T-helper 17 cell (primary cell): ENCODE measurements around the gene NPEPPS. TPM values are rescaled to one million over a fixed set of nuclear protein-coding genes. Genes with fewer than 3 reads are reported as not detected.
"Not testable (repeated sequence)": the region's sequence is repeated elsewhere in the genome, so short reads cannot be mapped to it uniquely, and the experiment has no call there.

Experiments
- ATAC-seq: fragments of 150-1000 bp; cut with Tn5 transposase; 2 replicates; pipeline ENCODE4 v1.10.0; 2021; ENCODE audit warnings: mild to moderate bottlenecking, moderate library complexity
- DNase-seq, 3 donors: peaks; one replicate each; pipeline versions ENCODE4 v3.0.0 to v3.0.0-alpha.2; 2020 to 2021
- H3K9me3 ChIP-seq: one replicate; pipeline ENCODE4 v1.7.0; 2013; ENCODE audit warnings: low read length, mild to moderate bottlenecking; ENCODE audit not compliant: control insufficient read depth, poor library complexity, severe bottlenecking
- H3K27ac Mint-ChIP-seq: one replicate; pipeline ENCODE4 v1.8.0; 2022; ENCODE audit warnings: mild to moderate bottlenecking, moderate library complexity, mixed read lengths
- H3K27me3 Mint-ChIP-seq: one replicate; pipeline ENCODE4 v1.8.0; 2022; ENCODE audit warnings: mixed read lengths
- H3K36me3 Mint-ChIP-seq: one replicate; pipeline ENCODE4 v1.8.0; 2022; ENCODE audit warnings: low read depth, mixed read lengths
- H3K4me1 Mint-ChIP-seq: one replicate; pipeline ENCODE4 v1.8.0; 2022; ENCODE audit warnings: mild to moderate bottlenecking, mixed read lengths
- H3K4me3 Mint-ChIP-seq: one replicate; pipeline ENCODE4 v1.8.0; 2022; ENCODE audit warnings: mild to moderate bottlenecking, moderate library complexity, mixed read lengths
- total RNA-seq, 4 donors: library from RNA in 2 of 4; stranded (reverse) in 2 of 4; gene quantifications; one replicate each; pipeline ENCODE4 v1.2.3 and lab custom pipeline; 2022 to 2026

NPEPPS gene, protein sequence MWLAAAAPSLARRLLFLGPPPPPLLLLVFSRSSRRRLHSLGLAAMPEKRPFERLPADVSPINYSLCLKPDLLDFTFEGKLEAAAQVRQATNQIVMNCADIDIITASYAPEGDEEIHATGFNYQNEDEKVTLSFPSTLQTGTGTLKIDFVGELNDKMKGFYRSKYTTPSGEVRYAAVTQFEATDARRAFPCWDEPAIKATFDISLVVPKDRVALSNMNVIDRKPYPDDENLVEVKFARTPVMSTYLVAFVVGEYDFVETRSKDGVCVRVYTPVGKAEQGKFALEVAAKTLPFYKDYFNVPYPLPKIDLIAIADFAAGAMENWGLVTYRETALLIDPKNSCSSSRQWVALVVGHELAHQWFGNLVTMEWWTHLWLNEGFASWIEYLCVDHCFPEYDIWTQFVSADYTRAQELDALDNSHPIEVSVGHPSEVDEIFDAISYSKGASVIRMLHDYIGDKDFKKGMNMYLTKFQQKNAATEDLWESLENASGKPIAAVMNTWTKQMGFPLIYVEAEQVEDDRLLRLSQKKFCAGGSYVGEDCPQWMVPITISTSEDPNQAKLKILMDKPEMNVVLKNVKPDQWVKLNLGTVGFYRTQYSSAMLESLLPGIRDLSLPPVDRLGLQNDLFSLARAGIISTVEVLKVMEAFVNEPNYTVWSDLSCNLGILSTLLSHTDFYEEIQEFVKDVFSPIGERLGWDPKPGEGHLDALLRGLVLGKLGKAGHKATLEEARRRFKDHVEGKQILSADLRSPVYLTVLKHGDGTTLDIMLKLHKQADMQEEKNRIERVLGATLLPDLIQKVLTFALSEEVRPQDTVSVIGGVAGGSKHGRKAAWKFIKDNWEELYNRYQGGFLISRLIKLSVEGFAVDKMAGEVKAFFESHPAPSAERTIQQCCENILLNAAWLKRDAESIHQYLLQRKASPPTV
- total RNA-seq (100 to 1,000 TPM in 1 of 2 donors, 10 to 100 TPM in 1; 88.3 to 100 TPM), total RNA-seq (lab: John Stamatoyannopoulos, UW) (61.9 to 85.6 reads per million in 2 donors)

DNA sequence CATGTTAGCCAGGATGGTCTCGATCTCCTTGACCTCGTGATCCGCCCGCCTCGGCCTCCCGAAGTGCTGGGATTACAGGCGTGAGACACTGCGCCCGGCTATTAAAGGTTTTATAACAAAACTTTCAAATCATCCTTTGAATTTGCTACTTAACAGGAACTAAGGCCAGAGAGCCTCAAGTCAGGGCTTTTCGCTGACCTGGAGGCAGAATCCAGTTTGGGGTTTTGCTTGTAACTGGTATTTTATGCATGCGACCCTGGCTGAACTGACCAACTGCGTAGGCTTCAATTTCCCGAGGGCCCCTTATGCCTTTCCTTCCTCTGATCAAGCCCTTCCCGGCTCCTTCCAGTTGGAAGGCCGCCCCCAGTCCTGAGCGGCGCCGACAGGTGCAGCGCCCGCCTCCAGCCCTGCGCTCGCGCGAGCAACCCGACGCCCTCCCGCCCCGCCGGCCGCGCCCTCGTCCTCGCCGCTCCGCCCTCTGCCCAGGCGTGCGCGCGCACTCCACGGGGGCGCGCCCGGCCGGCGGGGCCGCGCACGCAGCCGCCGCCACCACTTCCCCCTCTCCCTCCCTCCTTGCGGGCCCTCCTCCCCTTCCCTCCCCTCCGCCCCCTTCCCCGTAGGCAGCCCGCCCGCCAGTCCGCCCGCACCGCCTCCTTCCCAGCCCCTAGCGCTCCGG, at the start of gene NPEPPS:
TSS of gene NPEPPS (plus strand) at position 552 of the 676 bp plus-strand sequence. CDS start 193 bp downstream, outside the sequence.
- H3K4me3 Mint-ChIP-seq, result peak within 1 kb of the TSS; percentile 91
- H3K27me3 Mint-ChIP-seq, H3K36me3 Mint-ChIP-seq, H3K9me3 ChIP-seq, H3K4me1 Mint-ChIP-seq: not testable (repeated sequence)
- DNase-seq (peak; percentile 76 to 93 (median 87)), ATAC-seq (peak; percentile 87)
- H3K27ac Mint-ChIP-seq, result peak within 1 kb of the TSS; percentile 86

GRCh38 chr17:47491841-47492212, 39.1 kb upstream of the NPEPPS start:
- not testable (repeated sequence) for H3K4me1 Mint-ChIP-seq, H3K9me3 ChIP-seq, ATAC-seq, DNase-seq, H3K36me3 Mint-ChIP-seq, H3K27me3 Mint-ChIP-seq
- Mint-ChIP-seq H3K4me3 (peak overlapping the region; percentile 93), H3K27ac (peak overlapping the region; percentile 98)

DNA sequence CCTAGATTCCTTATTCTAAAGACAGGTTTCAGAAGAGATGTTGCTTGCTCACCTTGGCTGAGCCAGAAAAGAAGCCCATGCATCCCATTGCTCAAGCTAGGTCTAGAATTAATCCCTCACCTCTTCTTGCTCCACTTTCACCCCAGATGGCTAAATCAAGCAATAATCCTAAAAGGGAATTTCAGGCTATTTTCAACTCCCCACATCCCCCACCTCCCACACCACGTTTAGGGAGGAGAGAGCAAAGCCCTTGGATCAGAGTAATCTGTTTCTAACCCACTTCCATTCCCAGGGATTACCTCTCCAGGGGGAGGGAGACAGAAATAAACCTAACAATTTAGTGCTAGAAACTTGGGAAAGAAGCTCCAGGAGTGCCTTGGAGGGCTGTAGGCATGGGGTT, 31.8 kb upstream of the NPEPPS start:
- not testable (repeated sequence) for H3K9me3 ChIP-seq, ATAC-seq, H3K27ac Mint-ChIP-seq, H3K4me3 Mint-ChIP-seq, H3K36me3 Mint-ChIP-seq, H3K4me1 Mint-ChIP-seq, H3K27me3 Mint-ChIP-seq, DNase-seq

DNA sequence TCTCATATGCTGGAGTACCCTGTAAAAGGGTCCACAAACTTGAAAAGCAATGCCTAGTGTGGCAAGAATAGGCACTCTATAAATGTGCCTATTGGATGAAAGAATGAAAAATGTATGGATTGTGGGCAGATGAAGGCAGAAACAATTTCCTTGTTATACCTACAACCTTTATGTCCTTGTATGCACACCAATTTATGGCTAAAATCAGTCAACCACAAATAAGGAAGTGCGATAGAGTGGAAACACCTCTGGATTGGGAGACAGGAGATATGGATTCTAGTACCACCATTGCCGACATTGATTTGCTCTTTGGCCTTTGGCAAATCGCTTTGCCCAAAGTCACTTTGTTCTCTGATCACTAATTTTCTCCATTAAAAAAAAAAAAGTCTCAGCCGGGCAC, 31.4 kb upstream of the NPEPPS start:
- not testable (repeated sequence) for H3K27me3 Mint-ChIP-seq, H3K4me1 Mint-ChIP-seq, H3K36me3 Mint-ChIP-seq, H3K9me3 ChIP-seq, ATAC-seq, H3K4me3 Mint-ChIP-seq, DNase-seq, H3K27ac Mint-ChIP-seq

- not testable (repeated sequence) for DNase-seq, H3K27ac Mint-ChIP-seq, H3K4me1 Mint-ChIP-seq, H3K36me3 Mint-ChIP-seq, ATAC-seq, H3K27me3 Mint-ChIP-seq, H3K9me3 ChIP-seq, H3K4me3 Mint-ChIP-seq
These were observed 30.3 kb upstream of the NPEPPS start for GRCh38 chr17:47500620-47501019.

DNA sequence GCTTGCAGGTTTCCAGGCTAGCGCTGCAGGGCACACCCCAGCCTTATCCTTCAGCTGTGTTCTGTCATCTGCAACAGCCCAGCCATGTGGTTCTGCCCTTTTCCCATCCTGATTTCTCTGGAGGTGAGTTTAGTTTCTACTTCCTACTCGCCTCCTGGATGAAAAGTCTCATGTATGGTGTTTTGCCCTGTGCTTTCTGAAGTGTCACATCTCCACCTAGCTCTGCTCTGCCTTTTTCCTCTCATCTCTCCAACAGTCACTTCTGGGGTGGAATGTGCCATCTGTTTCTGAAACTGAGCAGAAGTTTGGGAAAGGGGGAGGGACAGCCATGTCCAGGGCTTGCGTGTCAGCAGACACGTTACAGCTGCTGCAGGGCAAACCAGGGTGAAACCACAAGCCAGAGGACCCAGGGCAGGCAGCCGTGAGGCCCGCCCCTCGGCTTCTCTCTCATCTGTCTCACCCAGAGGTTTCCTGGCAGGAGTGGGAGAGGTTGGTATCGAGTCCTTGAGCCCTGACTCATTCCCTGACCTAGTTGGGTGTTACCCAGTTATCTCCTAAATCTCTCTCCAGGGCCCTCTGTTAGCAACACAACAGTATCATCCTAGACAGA, 28.7 kb upstream of the NPEPPS start:
- peak overlapping the region; percentile 34 for H3K27ac Mint-ChIP-seq
- not testable (repeated sequence) for H3K4me1 Mint-ChIP-seq, DNase-seq, H3K36me3 Mint-ChIP-seq, H3K9me3 ChIP-seq, H3K4me3 Mint-ChIP-seq, H3K27me3 Mint-ChIP-seq
- ATAC-seq, result peak; percentile 92

- not testable (repeated sequence) for H3K36me3 Mint-ChIP-seq, DNase-seq, H3K4me3 Mint-ChIP-seq, H3K4me1 Mint-ChIP-seq, H3K9me3 ChIP-seq, H3K27me3 Mint-ChIP-seq
- peak overlapping the region; percentile 34 for H3K27ac Mint-ChIP-seq
- peak; percentile 60 for ATAC-seq
These were observed 28.0 kb upstream of the NPEPPS start for GRCh38 chr17:47502776-47503455.

GRCh38 chr17:47511701-47512146, 19.2 kb upstream of the NPEPPS start:
- not testable (repeated sequence) for ATAC-seq, H3K36me3 Mint-ChIP-seq

GRCh38 chr17:47513301-47513700, 17.6 kb upstream of the NPEPPS start:
- H3K27ac Mint-ChIP-seq, H3K4me3 Mint-ChIP-seq, H3K36me3 Mint-ChIP-seq, H3K27me3 Mint-ChIP-seq, DNase-seq, H3K9me3 ChIP-seq, ATAC-seq, H3K4me1 Mint-ChIP-seq: not testable (repeated sequence)

More at GRCh38 chr17:47511701-47512146, 19.2 kb upstream of the NPEPPS start:
- H3K27ac Mint-ChIP-seq, H3K4me1 Mint-ChIP-seq, H3K4me3 Mint-ChIP-seq, DNase-seq, H3K9me3 ChIP-seq, H3K27me3 Mint-ChIP-seq: not testable (repeated sequence)

DNA sequence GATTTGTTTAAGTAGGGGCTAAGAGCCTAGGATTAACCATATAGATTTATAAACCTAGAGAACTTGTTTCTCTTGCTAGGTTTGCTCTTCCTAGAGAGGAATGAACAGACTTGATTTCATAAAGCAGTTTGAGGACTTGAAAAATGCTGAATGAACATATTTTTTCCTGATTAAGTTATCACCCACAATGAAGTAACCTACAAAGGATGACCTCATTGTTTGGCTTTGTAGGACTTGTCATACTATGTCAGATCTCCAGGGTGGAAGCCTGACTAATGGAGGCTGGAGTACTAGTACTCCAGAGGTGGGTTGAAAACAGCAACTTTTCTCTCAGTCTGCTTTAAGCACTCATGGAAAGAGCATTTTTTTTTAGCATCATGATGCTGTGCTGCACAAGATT, 12.0 kb upstream of the NPEPPS start:
- not testable (repeated sequence) for H3K4me3 Mint-ChIP-seq, H3K9me3 ChIP-seq, H3K36me3 Mint-ChIP-seq, H3K27me3 Mint-ChIP-seq, H3K4me1 Mint-ChIP-seq, H3K27ac Mint-ChIP-seq, ATAC-seq, DNase-seq

DNA sequence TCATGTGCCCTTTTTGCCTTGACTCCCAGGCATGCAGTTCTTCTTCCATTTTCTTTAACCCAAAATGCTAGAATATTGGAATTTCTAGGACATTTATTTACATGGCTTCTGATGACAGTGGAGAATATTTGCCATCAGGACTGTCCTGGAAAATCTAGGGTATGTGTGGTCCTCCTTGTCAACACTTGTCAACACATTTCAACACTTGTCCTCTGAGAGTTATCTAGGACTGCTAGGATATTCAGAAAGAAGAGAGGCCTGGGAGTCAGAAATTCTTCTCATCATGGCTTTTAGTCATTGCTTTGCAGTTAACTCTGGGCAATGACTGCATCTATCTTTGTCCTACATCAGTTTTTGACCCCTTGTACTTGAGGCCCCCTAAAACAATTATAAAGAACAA, 11.5 kb upstream of the NPEPPS start:
- not testable (repeated sequence) for H3K27ac Mint-ChIP-seq, DNase-seq, H3K27me3 Mint-ChIP-seq, H3K4me1 Mint-ChIP-seq, H3K36me3 Mint-ChIP-seq, ATAC-seq, H3K9me3 ChIP-seq, H3K4me3 Mint-ChIP-seq

- ATAC-seq, H3K9me3 ChIP-seq, H3K4me3 Mint-ChIP-seq, H3K27ac Mint-ChIP-seq, H3K36me3 Mint-ChIP-seq, H3K4me1 Mint-ChIP-seq, H3K27me3 Mint-ChIP-seq, DNase-seq: not testable (repeated sequence)
These were observed 10.6 kb upstream of the NPEPPS start for GRCh38 chr17:47520279-47520678.
